Ovary (tissue), 9 donors: Measurements from ENCODE around the gene RMP24. TPM values are rescaled to one million over a fixed set of nuclear protein-coding genes. Genes with fewer than 3 reads are reported as not detected.

Experiments
- DNase-seq, 5 donors: peaks; one replicate each; pipeline ENCODE4 v3.0.0-alpha.2; 2019 to 2020
- H3K27ac ChIP-seq, 2 donors: fragments of 200-600 bp; one replicate each; pipeline versions ENCODE4 v1.5.1 to v1.8.0; 2019 to 2022
- H3K27me3 ChIP-seq: fragments of 200-600 bp; one replicate; pipeline ENCODE4 v1.8.0; 2022
- H3K36me3 ChIP-seq: fragments of 200-600 bp; sonication (generic); one replicate; pipeline ENCODE4 v1.5.1; 2019
- H3K4me1 ChIP-seq: one replicate; pipeline ENCODE4 v1.8.1; 2013; ENCODE audit warnings: mild to moderate bottlenecking, moderate library complexity; ENCODE audit not compliant: insufficient read depth
- H3K4me3 ChIP-seq: fragments of 200-600 bp; sonication (generic); one replicate; pipeline ENCODE4 v1.5.1; 2017
- H3K9me3 ChIP-seq, 2 donors: fragments of 200-600 bp in 1 of 2; sonication (generic) in 1 of 2; one replicate each; pipeline versions ENCODE4 v1.5.1 to v1.8.1; 2013 to 2019; ENCODE audit warnings: mild to moderate bottlenecking in 1 of 2, moderate library complexity in 1 of 2
- CTCF ChIP-seq, 3 donors: fragments of 450-650 bp in 2 of 3; fragments of 200-600 bp in 1 of 3; IDR thresholded peaks; one replicate each; pipeline versions ENCODE4 v1.5.1 to v1.8.0; 2016 to 2022; ENCODE audit warnings: antibody characterized with exemption in 3 of 3, mild to moderate bottlenecking in 1 of 3
- EP300 ChIP-seq: sonication (generic); formaldehyde crosslinking; IDR thresholded peaks from one replicate; pipeline ENCODE4 v1.6.1; 2017; ENCODE audit warnings: antibody characterized with exemption
- POLR2A ChIP-seq: fragments of 450-650 bp; IDR thresholded peaks from one replicate; pipeline ENCODE4 v1.6.1; 2017; ENCODE audit warnings: antibody characterized with exemption, mild to moderate bottlenecking, moderate library complexity
- WGBS, 3 donors: extraction: QIAGEN DNeasy Blood & Tissue Kit in 1 of 3; methylation state at CpG; one replicate each; pipeline versions ENCODE4 v1.1.5 to v1.1.7; 2013 to 2017; 5-methylcytosine and 5-hydroxymethylcytosine counted together
- intact Hi-C, 4 donors: fragments of 100-400 bp; cut with DNase I; formaldehyde crosslinking; loops; one replicate each; pipeline versions ENCODE4 v1.11.0 to v1.15.1; 2022 to 2023
- microRNA-seq, 3 donors: library from miRNA; unstranded; fragments of <30 nt; microRNA quantifications; one replicate each; pipeline versions ENCODE4 to v1.2.0, GENCODE V29; 2019 to 2020
- polyA plus RNA-seq, 2 donors: library from polyadenylated mRNA; stranded (reverse); fragments of 200-250 nt in 1 of 2; fragments of 350-450 nt in 1 of 2; fragmentation: Illumina TruSeq in 1 of 2; extraction: RNeasy Lipid Tissue Mini Kit (QIAGEN cat#74804) in 1 of 2; gene quantifications; one replicate each; pipeline ENCODE4 v1.2.3, GENCODE V29; 2013 to 2014
- small RNA-seq: library from RNA; depleted of rRNA; stranded (forward); fragments of <200 nt; gene quantifications from one replicate; pipeline ENCODE3, GENCODE V24; 2016
- total RNA-seq, 7 donors: library from RNA; depleted of rRNA in 2 of 7; stranded (reverse); fragments of >200 nt in 2 of 7; fragmentation: NEBNext Ultra II Directional in 3 of 7; extraction: Animal tissue kit (Norgen Biotek cat#: 25700) in 3 of 7; gene quantifications; one replicate each; pipeline versions ENCODE4 v1.1.0 to v1.2.4, GENCODE V29; 2016 to 2023
- donor health status: DM: no; HTN: no; CAD: no; lungs with moderate emphysema.
- donor health status: DM: no; HTN: no; CAD: no.
- donor health status: Bipolar disorder and iron deficiency.
- donor health status: DM: yes; HTN: yes; CAD: no.
- donor health status: DM: no; HTN: no; CAD: no.
- donor health status: DM: yes; HTN: yes; CAD: no.

RMP24 gene

GRCh38 chr18:36025025-36025424, 52.5 kb downstream of the RMP24 start:
- H3K27ac ChIP-seq = no peak overlapping the region
- TF ChIP-seq POLR2A (no peak), CTCF (IDR thresholded peaks at IDR 0.05) (no peak), EP300 (no peak)
- intact Hi-C loops = loop anchor here in 1 of 4 donors (10.0 kb wide), 1 partner anchor 270 kb away; the partner anchor contains the start of gene FHOD3
- H3K36me3 ChIP-seq = no peaks in the 10 kb centered on the region
- no peaks in the 10 kb centered on the region for H3K4me1 ChIP-seq
- WGBS, 3 donors = 3 to 7% (median 5%) methylated on average over 1 of the region's 1 CpG
- H3K4me3 ChIP-seq = no peak overlapping the region
- DNase-seq = no peak
- no peaks in the 10 kb centered on the region for H3K9me3 ChIP-seq
- H3K27me3 ChIP-seq = no peaks in the 10 kb centered on the region

- Histone ChIP-seq H3K4me3 (no peak overlapping the region), H3K27ac (no peak overlapping the region), H3K27me3 (no peaks in the 10 kb centered on the region), H3K4me1 (no peaks in the 10 kb centered on the region), H3K36me3 (no peaks in the 10 kb centered on the region), H3K9me3 (no peaks in the 10 kb centered on the region)
- 93 to 95% (median 93%) methylated on average over 2 of the region's 2 CpGs for WGBS, 3 donors
- intact Hi-C loops = loop anchor here in 1 of 4 donors (10.0 kb wide), 1 partner anchor 266 kb away; the partner anchor contains the start of gene FHOD3
- no peak for DNase-seq
- TF ChIP-seq EP300 (no peak), CTCF (IDR thresholded peaks at IDR 0.05) (no peak), POLR2A (no peak)
These were observed 56.4 kb downstream of the RMP24 start for GRCh38 chr18:36028859-36029258.

Small RNAs within 50 kb of the gene (microRNA-seq; reads per million reads assigned to microRNA genes)
- 0 reads per million in 3 donors for gene MIR3929

Small RNAs within 50 kb of the gene (small RNA-seq; reads per million reads assigned to genes)
- gene MIR3929 = not detected

Other genes starting within 250 kb of the RMP24 start
- gene RPRD1A, start 94.9 kb downstream of the RMP24 start, total RNA-seq = 10 to 100 TPM; 37.0 to 56.8 (median 43.1) TPM
- 10 to 100 TPM; 19.3 to 32.6 TPM for gene RPRD1A, start 94.9 kb downstream of the RMP24 start, polyA plus RNA-seq
- 10 to 100 TPM; 51.4 to 96.5 (median 57.2) TPM for gene SLC39A6, start 156.7 kb downstream of the RMP24 start, total RNA-seq
- gene SLC39A6, start 156.7 kb downstream of the RMP24 start, polyA plus RNA-seq = 10 to 100 TPM; 39.7 to 44.9 TPM
- gene ELP2, start 157.2 kb downstream of the RMP24 start, total RNA-seq = 100 to 1,000 TPM in 6 of 7 donors, 10 to 100 TPM in 1; 63.6 to 144 (median 111) TPM
- 10 to 100 TPM; 70.9 to 91.7 TPM for gene ELP2, start 157.2 kb downstream of the RMP24 start, polyA plus RNA-seq
- gene MOCOS, start 214.8 kb downstream of the RMP24 start, total RNA-seq = 10 to 100 TPM in 4 of 7 donors, 1 to 10 TPM in 3; 5.4 to 35.5 (median 12.6) TPM
- 1 to 10 TPM; 6.8 to 7.7 TPM for gene MOCOS, start 214.8 kb downstream of the RMP24 start, polyA plus RNA-seq